ENCODE measurements around the gene CASZ1. TPM values are rescaled to one million over a fixed set of nuclear protein-coding genes. Genes with fewer than 3 reads are reported as not detected.

CASZ1 gene
- total RNA-seq, 1 experiment from 2014 or later = 11.7 TPM

DNA sequence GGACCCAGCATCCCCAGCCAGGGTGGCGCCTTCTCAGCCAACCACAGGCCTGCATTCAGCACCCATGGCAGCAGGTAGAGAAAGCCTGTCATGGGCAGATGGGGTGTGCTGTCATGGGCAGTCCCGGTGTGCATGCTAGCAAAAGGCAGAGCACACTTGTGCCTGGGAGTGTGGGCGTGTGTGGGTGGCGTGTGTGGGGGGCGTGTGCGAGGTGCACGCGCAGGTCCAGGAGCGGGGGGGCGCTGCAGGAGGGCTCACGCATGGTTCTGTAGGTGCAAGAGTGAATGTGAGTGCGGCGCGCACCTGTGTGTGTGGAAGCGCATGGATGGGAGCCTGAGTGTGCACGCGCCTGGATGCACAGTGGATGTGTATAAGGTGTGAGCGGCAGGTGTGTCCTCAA lies 137.2 kb downstream of the CASZ1 start:
- CTCF ChIA-PET = no interaction called here
- no peak overlapping the region for H3K27ac Mint-ChIP-seq
- TF ChIP-seq TP53 (CRISPR knock-in tag; IDR thresholded peaks at IDR 0.05) = no peak
- TF ChIP-seq, protein P1, sequence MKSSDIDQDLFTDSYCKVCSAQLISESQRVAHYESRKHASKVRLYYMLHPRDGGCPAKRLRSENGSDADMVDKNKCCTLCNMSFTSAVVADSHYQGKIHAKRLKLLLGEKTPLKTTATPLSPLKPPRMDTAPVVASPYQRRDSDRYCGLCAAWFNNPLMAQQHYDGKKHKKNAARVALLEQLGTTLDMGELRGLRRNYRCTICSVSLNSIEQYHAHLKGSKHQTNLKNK (CRISPR knock-in tag; IDR thresholded peaks at IDR 0.05) = no peak
- TF ChIP-seq, protein P2, sequence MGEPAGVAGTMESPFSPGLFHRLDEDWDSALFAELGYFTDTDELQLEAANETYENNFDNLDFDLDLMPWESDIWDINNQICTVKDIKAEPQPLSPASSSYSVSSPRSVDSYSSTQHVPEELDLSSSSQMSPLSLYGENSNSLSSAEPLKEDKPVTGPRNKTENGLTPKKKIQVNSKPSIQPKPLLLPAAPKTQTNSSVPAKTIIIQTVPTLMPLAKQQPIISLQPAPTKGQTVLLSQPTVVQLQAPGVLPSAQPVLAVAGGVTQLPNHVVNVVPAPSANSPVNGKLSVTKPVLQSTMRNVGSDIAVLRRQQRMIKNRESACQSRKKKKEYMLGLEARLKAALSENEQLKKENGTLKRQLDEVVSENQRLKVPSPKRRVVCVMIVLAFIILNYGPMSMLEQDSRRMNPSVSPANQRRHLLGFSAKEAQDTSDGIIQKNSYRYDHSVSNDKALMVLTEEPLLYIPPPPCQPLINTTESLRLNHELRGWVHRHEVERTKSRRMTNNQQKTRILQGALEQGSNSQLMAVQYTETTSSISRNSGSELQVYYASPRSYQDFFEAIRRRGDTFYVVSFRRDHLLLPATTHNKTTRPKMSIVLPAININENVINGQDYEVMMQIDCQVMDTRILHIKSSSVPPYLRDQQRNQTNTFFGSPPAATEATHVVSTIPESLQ (CRISPR knock-in tag; IDR thresholded peaks at IDR 0.05) = no peak
- TF ChIP-seq JAZF1 (CRISPR knock-in tag; IDR thresholded peaks at IDR 0.05) = no peak
- no peak for TF ChIP-seq ZNF423 (CRISPR knock-in tag; IDR thresholded peaks at IDR 0.05)
- no peak for TF ChIP-seq EMX1 (CRISPR knock-in tag; IDR thresholded peaks at IDR 0.05)
- no peak for TF ChIP-seq ZNF263 (CRISPR knock-in tag; IDR thresholded peaks at IDR 0.05; ENCODE audit: low read depth)
- no peak for TF ChIP-seq MXD4 (CRISPR knock-in tag; IDR thresholded peaks at IDR 0.05; ENCODE audit: borderline replicate concordance)
- TF ChIP-seq, protein P3, sequence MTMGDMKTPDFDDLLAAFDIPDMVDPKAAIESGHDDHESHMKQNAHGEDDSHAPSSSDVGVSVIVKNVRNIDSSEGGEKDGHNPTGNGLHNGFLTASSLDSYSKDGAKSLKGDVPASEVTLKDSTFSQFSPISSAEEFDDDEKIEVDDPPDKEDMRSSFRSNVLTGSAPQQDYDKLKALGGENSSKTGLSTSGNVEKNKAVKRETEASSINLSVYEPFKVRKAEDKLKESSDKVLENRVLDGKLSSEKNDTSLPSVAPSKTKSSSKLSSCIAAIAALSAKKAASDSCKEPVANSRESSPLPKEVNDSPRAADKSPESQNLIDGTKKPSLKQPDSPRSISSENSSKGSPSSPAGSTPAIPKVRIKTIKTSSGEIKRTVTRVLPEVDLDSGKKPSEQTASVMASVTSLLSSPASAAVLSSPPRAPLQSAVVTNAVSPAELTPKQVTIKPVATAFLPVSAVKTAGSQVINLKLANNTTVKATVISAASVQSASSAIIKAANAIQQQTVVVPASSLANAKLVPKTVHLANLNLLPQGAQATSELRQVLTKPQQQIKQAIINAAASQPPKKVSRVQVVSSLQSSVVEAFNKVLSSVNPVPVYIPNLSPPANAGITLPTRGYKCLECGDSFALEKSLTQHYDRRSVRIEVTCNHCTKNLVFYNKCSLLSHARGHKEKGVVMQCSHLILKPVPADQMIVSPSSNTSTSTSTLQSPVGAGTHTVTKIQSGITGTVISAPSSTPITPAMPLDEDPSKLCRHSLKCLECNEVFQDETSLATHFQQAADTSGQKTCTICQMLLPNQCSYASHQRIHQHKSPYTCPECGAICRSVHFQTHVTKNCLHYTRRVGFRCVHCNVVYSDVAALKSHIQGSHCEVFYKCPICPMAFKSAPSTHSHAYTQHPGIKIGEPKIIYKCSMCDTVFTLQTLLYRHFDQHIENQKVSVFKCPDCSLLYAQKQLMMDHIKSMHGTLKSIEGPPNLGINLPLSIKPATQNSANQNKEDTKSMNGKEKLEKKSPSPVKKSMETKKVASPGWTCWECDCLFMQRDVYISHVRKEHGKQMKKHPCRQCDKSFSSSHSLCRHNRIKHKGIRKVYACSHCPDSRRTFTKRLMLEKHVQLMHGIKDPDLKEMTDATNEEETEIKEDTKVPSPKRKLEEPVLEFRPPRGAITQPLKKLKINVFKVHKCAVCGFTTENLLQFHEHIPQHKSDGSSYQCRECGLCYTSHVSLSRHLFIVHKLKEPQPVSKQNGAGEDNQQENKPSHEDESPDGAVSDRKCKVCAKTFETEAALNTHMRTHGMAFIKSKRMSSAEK (CRISPR knock-in tag; IDR thresholded peaks at IDR 0.05; ENCODE audit: borderline replicate concordance) = no peak
- H3K9me3 Mint-ChIP-seq = no peaks in the 10 kb centered on the region
- DNase-seq (ENCODE audit: low spot score) = no peak
- H3K4me3 Mint-ChIP-seq = no peak overlapping the region
- POLR2A ChIA-PET = no interaction called here
- H3K4me1 Mint-ChIP-seq = peaks cover 5% of the 10 kb centered on the region; the same call in 1 of the 2 replicates
- no peak for ATAC-seq
- H3K27me3 Mint-ChIP-seq (ENCODE audit: low read depth) = no peaks in the 10 kb centered on the region
- no peaks in the 10 kb centered on the region for H3K36me3 Mint-ChIP-seq

DNA sequence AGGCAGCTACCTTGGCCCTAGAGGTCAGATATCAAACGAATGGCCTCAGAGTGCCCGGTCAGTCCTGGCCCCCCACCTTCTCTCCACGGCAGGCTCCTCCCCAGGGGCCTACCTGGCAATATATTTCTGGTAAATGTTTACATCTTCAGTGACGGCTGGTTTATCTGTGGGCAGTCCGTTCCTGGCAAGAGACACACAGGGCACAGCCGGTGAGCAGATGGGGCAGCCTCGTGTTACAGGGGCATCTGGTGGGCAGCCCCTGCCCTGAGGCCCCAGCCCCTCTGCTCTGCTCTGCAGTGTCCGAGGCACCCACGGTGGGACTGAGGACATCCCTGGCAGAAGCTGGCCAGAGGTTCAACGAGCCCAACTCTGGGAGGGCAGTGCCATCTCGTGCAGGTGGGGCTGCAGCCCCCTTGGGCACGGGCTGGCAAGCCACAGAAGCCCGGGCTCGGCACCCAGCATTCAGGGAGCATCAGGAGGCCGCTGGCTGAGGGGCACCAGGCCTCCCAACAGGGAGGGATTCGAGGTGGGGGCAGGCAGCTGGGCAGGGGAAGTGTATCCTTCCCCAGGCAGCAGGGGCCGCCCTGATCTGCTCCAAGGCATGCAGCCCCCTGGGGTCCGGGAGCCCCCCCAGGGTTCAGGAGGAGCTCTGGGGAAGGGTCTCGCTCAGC lies 137.9 kb downstream of the CASZ1 start:
- H3K36me3 Mint-ChIP-seq = no peaks in the 10 kb centered on the region
- H3K4me3 Mint-ChIP-seq = no peak overlapping the region
- POLR2A ChIA-PET = no interaction called here
- H3K4me1 Mint-ChIP-seq = 0 out of 2 replicates have a peak, but pooled peaks cover 2% of the 10 kb centered on the region
- H3K27ac Mint-ChIP-seq = no peak overlapping the region
- TF ChIP-seq, protein P4, sequence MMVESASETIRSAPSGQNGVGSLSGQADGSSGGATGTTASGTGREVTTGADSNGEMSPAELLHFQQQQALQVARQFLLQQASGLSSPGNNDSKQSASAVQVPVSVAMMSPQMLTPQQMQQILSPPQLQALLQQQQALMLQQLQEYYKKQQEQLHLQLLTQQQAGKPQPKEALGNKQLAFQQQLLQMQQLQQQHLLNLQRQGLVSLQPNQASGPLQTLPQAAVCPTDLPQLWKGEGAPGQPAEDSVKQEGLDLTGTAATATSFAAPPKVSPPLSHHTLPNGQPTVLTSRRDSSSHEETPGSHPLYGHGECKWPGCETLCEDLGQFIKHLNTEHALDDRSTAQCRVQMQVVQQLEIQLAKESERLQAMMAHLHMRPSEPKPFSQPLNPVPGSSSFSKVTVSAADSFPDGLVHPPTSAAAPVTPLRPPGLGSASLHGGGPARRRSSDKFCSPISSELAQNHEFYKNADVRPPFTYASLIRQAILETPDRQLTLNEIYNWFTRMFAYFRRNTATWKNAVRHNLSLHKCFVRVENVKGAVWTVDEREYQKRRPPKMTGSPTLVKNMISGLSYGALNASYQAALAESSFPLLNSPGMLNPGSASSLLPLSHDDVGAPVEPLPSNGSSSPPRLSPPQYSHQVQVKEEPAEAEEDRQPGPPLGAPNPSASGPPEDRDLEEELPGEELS (CRISPR knock-in tag; IDR thresholded peaks at IDR 0.05) = no peak
- no peak for TF ChIP-seq ZNF121 (CRISPR knock-in tag; IDR thresholded peaks at IDR 0.05)
- TF ChIP-seq CBFB (CRISPR knock-in tag; IDR thresholded peaks at IDR 0.05; ENCODE audit: low read depth) = no peak
- no peak for TF ChIP-seq FOXK1 (CRISPR knock-in tag; IDR thresholded peaks at IDR 0.05)
- TF ChIP-seq, protein P5, sequence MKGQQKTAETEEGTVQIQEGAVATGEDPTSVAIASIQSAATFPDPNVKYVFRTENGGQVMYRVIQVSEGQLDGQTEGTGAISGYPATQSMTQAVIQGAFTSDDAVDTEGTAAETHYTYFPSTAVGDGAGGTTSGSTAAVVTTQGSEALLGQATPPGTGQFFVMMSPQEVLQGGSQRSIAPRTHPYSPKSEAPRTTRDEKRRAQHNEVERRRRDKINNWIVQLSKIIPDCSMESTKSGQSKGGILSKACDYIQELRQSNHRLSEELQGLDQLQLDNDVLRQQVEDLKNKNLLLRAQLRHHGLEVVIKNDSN (CRISPR knock-in tag; IDR thresholded peaks at IDR 0.05) = no peak
- TF ChIP-seq, protein P6, sequence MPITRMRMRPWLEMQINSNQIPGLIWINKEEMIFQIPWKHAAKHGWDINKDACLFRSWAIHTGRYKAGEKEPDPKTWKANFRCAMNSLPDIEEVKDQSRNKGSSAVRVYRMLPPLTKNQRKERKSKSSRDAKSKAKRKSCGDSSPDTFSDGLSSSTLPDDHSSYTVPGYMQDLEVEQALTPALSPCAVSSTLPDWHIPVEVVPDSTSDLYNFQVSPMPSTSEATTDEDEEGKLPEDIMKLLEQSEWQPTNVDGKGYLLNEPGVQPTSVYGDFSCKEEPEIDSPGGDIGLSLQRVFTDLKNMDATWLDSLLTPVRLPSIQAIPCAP (CRISPR knock-in tag; IDR thresholded peaks at IDR 0.05) = no peak
- TF ChIP-seq ZNF416 (CRISPR knock-in tag; IDR thresholded peaks at IDR 0.05) = no peak
- TF ChIP-seq, protein P7, sequence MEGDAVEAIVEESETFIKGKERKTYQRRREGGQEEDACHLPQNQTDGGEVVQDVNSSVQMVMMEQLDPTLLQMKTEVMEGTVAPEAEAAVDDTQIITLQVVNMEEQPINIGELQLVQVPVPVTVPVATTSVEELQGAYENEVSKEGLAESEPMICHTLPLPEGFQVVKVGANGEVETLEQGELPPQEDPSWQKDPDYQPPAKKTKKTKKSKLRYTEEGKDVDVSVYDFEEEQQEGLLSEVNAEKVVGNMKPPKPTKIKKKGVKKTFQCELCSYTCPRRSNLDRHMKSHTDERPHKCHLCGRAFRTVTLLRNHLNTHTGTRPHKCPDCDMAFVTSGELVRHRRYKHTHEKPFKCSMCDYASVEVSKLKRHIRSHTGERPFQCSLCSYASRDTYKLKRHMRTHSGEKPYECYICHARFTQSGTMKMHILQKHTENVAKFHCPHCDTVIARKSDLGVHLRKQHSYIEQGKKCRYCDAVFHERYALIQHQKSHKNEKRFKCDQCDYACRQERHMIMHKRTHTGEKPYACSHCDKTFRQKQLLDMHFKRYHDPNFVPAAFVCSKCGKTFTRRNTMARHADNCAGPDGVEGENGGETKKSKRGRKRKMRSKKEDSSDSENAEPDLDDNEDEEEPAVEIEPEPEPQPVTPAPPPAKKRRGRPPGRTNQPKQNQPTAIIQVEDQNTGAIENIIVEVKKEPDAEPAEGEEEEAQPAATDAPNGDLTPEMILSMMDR (IDR thresholded peaks at IDR 0.05) = no peak
- TF ChIP-seq, protein P8, sequence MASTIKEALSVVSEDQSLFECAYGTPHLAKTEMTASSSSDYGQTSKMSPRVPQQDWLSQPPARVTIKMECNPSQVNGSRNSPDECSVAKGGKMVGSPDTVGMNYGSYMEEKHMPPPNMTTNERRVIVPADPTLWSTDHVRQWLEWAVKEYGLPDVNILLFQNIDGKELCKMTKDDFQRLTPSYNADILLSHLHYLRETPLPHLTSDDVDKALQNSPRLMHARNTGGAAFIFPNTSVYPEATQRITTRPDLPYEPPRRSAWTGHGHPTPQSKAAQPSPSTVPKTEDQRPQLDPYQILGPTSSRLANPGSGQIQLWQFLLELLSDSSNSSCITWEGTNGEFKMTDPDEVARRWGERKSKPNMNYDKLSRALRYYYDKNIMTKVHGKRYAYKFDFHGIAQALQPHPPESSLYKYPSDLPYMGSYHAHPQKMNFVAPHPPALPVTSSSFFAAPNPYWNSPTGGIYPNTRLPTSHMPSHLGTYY (CRISPR knock-in tag; IDR thresholded peaks at IDR 0.05) = no peak
- no peak for TF ChIP-seq GRHL2 (CRISPR knock-in tag; IDR thresholded peaks at IDR 0.05; ENCODE audit: insufficient replicate concordance, severe bottlenecking)
- no peaks in the 10 kb centered on the region for H3K9me3 Mint-ChIP-seq
- CTCF ChIA-PET = no interaction called here
- no peaks in the 10 kb centered on the region for H3K27me3 Mint-ChIP-seq (ENCODE audit: low read depth)
- DNase-seq (ENCODE audit: low spot score) = no peak
- ATAC-seq = no peak

Data from WTC11 (cell line).